Prostate gland (tissue), 2 donors: Measurements from ENCODE around the gene AOPEP.

ENCODE experiments used
- POLR2AphosphoS5 ChIP-seq: sonication (generic); formaldehyde crosslinking; IDR thresholded peaks from one replicate; pipeline ENCODE4 v1.6.1; 2017; ENCODE audit warnings: antibody characterized with exemption
- TF ChIP-seq, protein P1 (sequence below), 4 experiments: fragments of 200-600 bp in 2 of 4; fragments of 450-650 bp in 2 of 4; sonication (generic) in 2 of 4; IDR thresholded peaks; 1 replicate in 3 of 4; 2 replicates in 1 of 4; pipeline ENCODE4 v1.5.1; 2016 to 2019; ENCODE audit warnings: antibody characterized with exemption in 4 of 4, mild to moderate bottlenecking in 2 of 4, moderate library complexity in 2 of 4

DNA sequence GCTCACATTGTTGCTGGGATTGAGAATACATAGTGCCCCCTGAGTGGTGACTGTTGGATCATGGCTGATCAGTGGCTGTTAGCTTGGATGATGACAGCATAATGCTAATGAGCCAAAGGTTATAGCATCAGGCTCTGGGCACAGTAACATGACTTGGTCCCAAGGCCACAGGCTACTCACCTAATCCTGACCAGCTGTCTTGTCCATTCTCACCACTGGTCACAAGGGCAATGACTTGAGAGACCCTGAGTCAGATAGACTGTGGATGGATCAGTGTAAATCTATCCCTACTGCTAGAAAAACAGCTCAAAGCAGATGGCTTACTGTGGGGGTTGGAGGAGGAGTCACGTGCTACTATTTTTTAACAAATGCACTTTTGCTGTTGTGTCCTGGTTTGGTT is 74.7 kb downstream of the AOPEP start:
- TF ChIP-seq, protein P1, sequence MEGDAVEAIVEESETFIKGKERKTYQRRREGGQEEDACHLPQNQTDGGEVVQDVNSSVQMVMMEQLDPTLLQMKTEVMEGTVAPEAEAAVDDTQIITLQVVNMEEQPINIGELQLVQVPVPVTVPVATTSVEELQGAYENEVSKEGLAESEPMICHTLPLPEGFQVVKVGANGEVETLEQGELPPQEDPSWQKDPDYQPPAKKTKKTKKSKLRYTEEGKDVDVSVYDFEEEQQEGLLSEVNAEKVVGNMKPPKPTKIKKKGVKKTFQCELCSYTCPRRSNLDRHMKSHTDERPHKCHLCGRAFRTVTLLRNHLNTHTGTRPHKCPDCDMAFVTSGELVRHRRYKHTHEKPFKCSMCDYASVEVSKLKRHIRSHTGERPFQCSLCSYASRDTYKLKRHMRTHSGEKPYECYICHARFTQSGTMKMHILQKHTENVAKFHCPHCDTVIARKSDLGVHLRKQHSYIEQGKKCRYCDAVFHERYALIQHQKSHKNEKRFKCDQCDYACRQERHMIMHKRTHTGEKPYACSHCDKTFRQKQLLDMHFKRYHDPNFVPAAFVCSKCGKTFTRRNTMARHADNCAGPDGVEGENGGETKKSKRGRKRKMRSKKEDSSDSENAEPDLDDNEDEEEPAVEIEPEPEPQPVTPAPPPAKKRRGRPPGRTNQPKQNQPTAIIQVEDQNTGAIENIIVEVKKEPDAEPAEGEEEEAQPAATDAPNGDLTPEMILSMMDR (IDR thresholded peaks at IDR 0.05), result no peak
- no peak for TF ChIP-seq POLR2AphosphoS5
